Measurements from ENCODE around the gene XPOT.
A peak's percentile ranks its signal among the peaks of the same experiment; 100 is the strongest.

Gene XPOT

GRCh38 chr12:64419696-64420095, 15.5 kb downstream of the XPOT start:
- no peak for DNase-seq

- DNase-seq, result peak; percentile 62
Observed at GRCh38 chr12:64427988-64428387, 23.8 kb downstream of the XPOT start.

- no peak for DNase-seq
Observed at GRCh38 chr12:64428956-64429355, 24.8 kb downstream of the XPOT start.

DNA sequence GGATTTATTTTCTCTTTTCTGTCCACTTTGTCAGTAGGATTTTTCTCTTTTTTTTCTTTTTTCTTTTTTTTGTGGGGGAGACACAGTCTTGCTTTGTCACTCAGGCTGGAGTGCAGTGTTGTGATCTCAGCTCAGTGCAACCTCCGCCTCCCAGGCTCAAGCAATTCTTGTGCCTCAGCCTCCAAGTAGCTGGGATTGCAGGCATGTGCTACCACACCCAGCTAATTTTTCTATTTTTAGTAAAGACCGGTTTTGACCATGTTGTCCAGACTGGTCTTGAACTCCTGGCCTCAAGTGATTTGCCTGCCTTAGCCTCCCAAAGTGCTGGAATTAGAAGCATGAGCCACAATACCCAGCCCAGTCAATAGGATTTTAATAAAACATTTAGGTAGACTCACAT, 26.7 kb downstream of the XPOT start:
- DNase-seq, result no peak

- no peak for DNase-seq
Observed at GRCh38 chr12:64431791-64432190, 27.6 kb downstream of the XPOT start.

DNA sequence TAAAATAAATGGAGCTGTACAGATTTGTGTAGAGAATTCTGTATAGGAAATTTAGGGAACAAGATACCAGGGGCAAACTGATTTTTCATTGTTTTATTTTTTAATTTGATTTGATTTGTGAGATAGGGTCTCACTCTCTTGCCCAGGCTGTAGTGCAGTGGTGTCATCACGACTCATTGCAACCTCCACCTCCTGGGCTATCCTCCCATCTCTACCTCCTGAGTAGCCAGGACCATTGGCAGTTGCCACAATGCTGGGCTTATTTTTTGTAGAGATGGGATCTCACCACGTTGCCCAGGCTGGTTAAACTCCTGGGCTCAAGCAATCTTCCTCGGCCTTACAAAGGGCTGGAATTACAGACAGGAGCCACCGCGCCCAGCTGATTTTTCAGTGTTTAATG, 29.7 kb downstream of the XPOT start:
- no peak for DNase-seq

GRCh38 chr12:64440100-64440499, 35.9 kb downstream of the XPOT start:
- no peak for DNase-seq

- no peak for DNase-seq
Observed at GRCh38 chr12:64445490-64445889, 41.3 kb downstream of the XPOT start.

DNA sequence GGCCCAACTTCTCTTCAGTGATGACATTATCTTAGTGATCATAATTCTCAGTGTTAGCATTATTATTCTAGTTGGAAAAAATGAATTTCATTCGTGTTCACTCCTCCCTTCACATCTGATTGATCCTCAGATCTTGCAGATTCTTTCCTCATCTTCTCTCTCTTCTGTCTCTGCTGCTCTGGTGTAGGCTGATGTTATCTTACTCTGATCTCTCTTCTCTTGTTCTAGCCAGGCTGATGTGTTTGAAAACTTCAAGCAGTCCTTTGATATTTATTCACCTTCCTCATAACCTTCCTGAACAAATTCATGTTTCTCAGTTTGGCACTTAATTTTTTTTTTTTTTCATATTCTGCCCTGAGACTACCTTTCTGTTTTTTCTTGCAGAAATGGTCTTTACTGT, 42.1 kb downstream of the XPOT start:
- no peak for DNase-seq

- peak; percentile 68 for DNase-seq
Observed at GRCh38 chr12:64450057-64450640, 46.0 kb downstream of the XPOT start.

DNA sequence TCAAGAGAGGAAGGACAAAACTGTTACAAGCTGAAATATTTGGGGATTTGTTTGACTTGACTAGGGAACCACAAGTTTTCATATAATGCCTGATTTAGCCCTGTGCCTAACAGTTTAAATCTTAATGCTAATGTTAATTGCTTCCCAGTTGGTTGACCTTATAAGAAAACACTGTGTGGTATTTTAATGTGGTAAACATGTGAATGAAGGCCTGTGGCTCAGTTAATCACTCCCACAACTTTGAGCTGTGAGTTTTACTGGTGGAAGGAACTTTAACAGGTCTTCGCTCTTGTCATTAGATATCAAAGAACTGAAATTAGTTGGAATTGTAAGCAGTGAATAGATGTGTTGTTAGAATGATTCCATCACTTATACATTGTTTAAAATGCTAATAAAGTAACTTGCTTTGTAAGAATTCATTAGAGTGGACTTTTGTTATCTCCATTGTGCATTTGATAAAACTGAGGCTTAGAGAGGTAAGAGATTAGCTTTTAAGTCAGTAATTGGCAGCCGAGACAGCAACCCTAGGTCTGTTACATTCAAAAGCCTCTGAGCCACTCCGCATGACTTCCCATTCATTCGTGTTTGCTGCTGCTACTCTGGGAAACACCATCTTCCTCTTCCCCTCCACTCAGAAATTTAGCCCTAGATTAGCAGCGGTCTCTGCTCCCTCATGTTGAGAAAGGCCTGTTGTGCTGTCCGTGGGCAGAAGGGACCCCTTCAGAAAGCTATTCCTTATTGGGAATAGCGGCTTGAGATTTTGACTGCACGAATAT, 46.7 kb downstream of the XPOT start:
- peak; percentile 71 for DNase-seq

DNA sequence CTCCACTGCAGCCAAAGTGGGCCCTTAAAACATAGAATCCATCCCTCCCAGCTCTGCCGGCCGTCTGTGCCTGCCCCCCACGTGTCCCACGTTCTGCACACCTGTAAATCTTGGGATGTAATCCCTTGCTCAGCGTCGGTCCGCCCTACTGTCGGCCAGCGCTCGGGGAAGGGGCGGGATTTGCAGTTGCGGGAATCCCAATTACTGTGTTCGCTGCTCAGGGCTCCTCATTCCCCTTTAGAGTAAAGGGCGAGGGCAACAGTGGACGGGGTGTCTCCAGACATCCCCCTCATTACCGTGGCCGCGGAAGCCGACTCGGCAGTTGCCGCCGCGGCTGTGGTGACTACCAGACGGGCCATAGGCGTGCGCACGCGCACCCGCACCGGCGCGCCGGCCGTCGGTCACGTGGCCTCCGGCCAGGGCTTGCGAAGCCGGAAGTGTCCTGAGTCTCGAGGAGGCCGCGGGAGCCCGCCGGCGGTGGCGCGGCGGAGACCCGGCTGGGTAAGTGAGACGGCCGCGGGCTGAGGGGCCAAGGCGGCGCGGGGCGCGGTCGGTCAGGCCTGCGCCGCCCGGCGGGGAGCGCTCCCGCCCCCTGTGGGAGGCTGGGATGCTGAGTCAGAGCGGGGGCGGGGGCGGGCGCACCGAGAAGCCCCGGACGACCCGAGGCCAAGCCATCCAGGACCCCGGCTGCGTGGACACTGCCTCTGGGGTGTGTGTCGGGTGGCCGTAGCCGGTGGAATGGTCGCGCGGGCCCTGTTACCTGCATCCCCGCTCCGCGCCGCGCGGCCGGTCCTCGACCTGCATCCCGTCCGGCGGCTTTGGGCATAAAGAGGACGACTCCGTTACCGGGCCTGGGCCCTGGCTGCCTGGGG, 47.7 kb downstream of the XPOT start, which contains the start of gene TBK1:
TSS of gene TBK1 (plus strand) at position 434 of the 872 bp plus-strand sequence. CDS start 3,751 bp downstream, outside the sequence.
- DNase-seq, result peak; percentile 97

GRCh38 chr12:64452559-64453329, 48.6 kb downstream of the XPOT start:
- peak; percentile 79 for DNase-seq

GRCh38 chr12:64455506-64455905, 51.3 kb downstream of the XPOT start:
- DNase-seq, result no peak

DNA sequence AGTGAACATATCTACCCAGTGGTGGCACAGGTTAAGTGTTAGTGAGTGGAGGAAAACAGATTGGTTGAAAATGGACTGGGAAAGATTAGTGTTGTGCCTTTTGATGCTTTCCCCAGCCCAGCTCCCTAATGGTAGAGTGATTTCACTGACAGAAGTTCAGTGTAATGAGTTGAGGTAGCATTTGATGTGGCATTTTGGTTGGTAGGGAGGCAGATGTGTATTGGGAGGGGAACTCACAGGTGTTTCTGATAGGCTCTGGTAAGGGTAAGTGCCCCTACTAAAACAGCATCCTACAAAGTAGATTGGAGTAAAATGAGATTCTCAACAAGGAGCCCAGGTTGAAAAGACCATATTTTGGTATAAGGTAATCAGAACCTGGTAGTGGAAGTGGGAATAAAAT, 51.9 kb downstream of the XPOT start:
- DNase-seq, result no peak

DNA sequence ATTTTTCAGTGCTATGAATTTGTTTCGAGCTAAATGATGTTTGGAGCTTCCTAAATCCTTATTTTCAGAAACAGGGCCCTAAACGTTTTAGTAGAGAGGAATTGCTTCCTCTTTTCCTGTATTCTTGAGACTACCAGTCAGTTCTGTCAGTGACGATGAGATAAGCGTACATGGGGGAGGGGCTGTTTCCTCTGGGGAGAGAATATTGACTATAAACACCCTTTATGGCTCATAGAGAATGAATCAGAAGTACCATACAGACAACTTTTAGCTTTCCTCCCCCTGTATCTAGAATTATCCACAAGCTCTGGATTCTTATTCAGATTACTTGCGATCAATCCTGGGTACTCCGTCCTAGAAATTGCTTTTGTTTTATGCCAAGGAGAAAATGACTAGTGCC, 52.8 kb downstream of the XPOT start:
- no peak for DNase-seq

DNA sequence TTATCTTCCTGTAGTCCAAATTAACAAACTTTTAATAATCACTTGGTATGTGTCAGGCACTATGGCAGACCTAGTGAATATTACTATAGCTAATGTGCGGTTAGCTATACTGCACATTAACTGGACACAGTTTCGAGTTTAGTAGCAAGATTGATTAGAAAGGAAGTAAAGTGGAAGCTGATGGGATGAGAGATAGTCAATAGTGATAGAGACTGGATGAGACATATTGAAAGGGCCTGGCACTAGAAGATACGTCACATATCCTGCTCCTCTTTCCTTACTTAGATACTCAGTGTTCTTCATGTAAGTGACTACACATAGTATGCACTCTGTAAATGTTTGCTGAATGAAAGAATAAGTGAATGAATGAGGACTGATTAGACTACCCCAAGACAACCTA, 53.3 kb downstream of the XPOT start:
- DNase-seq, result no peak

- no peak for DNase-seq
Observed at GRCh38 chr12:64457923-64458322, 53.7 kb downstream of the XPOT start.

DNA sequence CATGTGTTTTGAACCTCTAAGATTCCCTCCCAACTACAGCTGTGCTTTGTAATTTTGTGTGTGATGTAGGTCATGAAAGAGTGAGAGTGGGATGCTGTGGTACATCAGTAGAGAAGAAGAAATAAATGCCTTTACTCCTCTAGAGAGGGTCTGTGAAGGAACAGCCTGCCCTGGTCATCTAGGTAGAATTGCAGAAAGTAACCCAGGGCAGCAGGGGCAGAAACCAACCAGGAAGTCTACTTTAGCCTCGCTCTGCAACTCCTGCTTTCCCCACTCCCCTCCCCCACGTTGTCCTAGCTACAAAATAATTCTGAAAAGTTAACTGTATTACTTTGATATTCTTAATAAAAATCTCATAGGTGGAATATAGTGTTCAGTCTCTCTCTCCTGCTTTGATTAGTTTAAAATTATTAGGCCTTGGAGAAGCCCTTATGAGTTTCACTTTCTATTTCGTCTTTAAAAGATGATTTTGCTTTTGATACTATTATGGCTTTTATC, 55.3 kb downstream of the XPOT start:
- DNase-seq, result no peak

DNA sequence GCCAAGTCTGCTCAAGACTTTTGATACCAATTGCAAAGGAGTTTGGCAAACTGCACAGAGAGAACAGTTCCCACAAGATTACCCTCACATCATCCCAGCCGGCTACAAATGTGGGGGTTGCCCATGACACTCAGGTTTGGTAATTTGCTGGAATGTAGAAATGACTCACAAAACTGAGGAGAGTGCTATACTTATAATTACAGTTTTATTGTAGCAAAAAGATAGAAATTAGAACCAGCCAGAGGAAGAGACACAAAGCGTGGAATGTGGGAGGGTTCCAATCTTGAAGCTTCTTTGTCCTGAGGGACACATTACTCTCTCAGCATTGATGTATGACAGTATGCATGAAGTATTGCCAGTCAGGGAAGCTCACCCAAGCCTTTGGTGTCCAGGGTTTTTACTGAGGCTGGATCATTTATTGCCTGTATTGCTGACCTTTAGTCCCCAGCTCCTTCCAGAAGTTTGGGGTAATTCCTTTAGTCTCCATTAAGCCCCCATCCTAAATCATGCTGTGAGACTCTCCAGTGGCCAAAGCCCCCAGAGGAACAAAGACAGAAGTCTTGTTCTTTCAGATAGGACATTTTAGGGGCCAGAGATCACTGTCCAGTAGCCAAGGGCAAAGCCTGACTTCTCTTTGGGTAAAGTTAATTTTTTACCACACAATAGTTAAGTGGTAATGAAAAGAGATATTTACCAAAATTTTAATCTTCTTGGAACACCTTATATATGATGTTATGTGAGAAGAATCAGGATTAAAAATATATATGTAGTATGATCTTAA, 57.6 kb downstream of the XPOT start:
- DNase-seq, result no peak

GRCh38 chr12:64466178-64466577, 62.0 kb downstream of the XPOT start:
- no peak for DNase-seq

DNA sequence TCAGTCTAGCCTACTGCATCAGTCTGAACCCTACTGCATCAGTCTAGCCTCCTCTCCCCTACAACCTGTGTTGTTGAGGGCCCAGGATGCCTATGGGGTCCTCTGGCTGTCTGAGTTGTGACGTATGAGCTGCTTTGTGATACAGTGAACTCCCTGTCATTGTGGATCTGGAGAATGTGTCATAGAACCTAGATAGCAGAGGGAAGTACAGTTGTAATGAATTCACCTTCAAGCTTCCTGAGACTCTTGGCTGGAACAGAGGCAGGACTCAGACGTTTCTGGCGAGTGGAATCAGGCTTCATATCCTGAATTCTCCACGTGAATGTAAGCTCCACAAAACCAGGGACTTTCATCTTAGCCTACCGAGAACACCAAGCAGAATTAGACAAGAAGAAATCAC, 64.8 kb downstream of the XPOT start:
- DNase-seq, result no peak
